HG02623 (cell line): ENCODE results near the gene UBE2L3.
"Not testable (repeated sequence)": the region's sequence is repeated elsewhere in the genome, so short reads cannot be mapped to it uniquely, and the experiment has no call there.

Source experiments
- ATAC-seq: cut with Tn5 transposase; IDR thresholded peaks from one replicate; pipeline ENCODE4 v1.9.1; 2021; ENCODE audit warnings: moderate library complexity; ENCODE audit not compliant: unreplicated experiment

Gene UBE2L3

DNA sequence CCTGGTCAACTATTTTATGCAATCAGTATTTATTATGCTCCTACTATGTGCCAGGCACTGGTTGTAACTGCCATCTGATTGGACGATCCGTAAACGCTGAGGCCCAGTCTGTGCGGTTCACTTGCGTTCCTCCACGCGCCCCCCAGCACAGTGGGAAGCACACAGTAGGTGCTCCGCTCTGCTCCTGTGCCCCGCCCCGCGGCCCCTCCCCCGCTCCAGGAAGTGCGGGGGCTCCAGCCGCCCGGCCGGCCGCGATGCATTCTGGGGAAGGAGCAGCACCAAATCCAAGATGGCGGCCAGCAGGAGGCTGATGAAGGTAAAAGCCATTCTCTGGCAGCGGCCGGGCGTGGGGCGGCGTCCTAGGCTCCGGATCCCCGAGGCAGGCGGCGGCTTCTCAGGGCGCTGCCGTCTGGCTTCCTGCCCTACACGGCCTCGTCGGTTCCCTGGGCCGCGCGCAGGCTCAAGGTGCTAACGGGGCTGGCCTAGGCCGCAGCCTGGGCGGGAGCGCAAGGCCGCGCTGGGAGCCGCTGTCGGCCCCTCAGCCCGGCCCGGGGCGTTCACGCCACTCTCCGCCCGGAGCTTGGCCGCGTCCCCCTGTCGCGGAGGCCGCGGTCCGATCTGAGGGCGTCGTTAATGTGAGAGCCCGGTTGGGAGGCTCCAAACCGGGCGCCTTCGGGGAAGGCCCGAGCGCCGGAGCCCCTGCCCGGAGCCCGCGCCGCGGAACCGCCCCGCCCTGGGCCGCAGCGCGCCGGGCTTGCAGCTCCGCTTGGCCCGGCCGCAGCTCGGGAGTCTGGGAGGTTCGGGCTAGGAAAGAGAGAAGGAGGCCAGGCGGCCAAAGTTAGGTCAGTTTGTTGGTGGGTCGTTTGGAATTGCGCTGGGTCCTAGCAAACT is at the start of gene UBE2L3:
UBE2L3 (plus strand) TSS at position 259 of the 891 bp plus-strand sequence; CDS start at position 290, 31 bp downstream.
- no peak for ATAC-seq

DNA sequence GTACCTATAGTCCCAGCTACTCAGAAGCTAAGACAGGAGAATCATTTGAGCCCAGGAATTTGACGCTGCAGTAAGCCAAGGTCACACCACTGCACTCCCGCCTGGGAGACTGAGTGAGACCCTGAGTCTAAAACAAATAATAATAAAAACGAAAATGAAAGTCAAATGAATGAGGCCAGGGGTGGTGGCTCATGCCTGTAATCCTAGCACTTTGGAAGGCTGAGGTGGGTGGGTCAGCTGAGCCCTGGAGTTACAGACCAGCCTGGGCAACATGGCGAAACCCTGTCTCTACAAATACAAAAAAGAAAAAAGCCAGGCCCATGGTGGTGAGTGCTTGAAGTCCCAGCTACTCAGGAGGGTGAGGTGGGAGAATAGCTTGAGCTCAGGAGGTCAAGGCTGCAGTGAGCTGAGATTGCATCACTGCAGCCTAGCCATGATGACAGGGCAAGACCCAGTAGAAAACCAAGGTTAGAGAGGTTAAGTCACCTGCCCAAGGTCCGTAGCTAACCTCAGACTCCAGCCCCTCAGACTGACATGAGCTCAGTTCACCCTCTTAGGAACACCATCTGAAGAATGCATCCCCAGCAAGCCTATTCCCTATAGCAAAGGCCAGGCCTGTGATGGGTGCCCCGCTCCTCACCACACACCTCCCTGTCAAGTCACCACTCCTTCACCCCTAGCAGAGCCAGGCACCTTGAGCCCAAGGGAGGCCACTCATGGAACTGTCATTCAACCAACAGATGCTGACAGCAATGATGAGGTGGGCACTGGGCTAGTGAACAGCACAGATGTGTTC is 40.6 kb upstream of the UBE2L3 start:
- not testable (repeated sequence) for ATAC-seq

DNA sequence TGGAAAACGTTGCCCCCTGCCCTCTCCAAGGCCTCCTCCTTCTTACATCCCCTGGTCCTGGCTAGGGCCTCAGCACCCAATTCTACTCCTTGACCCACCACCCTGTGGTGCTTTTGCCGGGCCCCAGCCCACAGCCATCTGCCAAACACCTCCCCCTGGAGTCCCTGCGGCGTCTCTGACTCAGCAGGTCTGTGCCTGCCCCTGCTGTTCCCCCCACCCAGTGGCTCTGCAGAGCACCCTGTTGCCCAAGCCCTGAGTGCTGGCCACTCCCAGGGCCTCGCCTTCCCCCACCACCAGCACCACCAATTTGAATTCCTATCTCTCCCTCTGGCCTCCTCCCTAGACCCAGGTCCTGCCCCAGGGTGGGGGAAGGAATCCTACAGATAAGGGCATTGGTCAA is 36.0 kb upstream of the UBE2L3 start:
- not testable (repeated sequence) for ATAC-seq

DNA sequence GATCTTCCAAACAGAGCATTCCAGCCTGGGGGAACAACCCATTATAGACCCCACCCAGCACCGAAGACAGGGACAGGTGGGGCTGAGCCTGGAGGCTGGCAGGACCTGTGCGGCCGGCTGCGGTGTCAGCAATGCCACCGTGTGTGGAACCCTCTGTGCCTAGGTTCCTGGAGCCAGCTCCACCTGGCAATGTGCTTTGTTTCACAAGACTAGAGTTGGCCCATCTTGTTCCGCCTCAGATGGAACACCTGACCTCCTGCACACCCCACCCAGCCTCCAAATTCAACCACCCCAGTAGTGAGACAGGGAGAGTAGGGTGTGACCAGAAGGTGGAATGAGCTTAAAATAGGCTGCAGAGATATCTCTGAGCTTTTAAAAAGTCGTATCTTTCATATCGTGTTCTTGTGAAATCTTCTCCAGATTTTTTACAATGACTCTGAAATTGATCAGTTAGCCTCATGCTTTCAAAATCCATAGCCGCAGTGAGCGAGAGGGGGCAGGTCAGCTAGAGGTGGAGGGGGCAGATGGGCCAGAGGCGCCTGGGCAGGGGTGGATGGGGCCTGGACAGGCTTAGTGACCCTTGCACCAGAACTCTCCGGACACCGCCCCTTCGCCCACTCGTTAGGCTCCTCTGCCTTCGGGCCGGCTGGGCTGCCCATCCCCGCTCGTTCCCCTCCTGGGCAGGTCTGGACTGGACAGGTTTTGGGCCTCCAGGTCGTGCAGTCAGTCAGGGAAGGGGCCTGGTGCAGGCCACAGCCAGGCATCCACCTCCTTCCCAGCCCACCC is 34.5 kb upstream of the UBE2L3 start:
- ATAC-seq, result not testable (repeated sequence)

DNA sequence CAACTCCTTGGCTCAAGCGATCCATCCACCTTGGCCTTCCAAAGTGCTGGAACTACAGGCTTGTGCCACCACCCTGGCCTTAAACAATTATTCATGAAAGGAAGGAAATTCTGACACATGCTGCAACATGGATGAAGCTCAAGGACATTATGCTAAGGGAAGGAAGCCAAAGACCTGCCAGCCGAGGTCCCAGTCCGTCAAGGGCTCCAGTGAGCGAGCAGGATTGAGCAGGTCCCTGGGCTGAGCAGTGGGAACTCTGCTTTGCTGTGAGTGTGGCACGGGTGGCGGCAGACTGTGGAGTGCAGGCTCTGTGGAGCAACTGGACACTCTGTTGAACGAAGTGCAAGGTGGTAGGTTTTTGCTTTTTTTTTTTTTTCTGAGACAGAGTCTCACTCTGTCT is 27.7 kb upstream of the UBE2L3 start:
- not testable (repeated sequence) for ATAC-seq

DNA sequence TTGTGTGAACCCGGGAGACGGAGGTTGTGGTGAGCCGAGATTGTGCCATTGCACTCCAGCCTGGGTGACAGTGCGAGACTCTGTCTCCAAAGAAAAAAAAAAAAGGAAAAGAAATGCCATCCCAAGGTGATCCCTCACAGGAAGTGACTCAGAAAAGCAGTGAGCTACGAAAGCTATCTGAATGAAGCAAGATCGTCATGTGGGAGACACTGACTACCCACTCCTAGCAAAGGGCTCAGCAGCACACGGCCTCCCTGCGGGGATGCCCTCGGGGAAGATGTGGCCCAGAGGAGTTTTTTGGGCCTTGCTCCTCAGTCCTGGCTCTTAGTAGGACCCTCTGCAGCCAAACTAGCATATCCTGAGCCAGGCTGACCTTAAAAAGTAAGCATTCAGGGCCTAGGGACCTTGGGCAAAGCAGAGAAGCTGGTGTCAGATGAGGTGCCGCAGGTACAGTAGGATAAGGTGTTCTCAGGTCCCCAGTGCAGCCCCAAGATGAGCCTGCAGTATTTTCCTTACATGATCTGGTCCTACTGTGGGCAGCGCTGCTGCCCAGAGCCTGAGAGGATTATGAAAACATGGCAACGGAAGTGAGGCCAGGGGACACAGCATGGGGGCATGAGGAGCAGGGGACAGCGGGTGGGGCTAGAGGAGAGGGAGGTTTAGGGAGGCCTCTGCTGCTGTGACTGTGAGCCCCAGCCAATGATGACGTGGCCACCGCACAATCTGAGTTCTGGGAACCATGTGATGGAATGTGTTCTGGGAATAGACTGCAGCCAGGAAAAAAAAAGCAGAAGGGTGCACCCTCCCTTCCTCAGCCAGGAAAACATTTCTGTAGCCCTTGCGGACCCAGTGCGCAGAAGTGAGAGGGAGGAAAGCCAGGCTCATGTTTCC is 22.8 kb upstream of the UBE2L3 start:
- not testable (repeated sequence) for ATAC-seq

DNA sequence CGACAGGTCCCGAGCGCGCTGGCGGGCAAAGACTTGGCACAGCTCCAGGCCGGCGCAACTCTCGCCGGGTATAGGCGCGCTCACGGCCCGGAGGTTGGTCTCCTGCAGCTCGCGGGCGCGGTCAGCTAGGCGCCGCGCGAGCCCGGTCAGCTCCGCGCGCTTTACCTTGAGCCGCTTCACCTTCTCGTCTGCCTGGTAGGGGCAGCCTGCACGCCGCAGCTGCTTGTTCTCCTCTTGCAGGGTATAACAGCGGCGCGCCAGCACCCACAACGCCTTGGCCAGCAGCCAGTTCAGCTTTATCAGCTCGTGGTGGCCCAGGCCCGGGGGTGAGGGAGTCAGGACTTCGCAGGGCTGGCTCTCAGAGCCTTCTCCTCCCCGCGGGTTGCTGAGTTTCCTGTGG is 18.0 kb upstream of the UBE2L3 start:
- not testable (repeated sequence) for ATAC-seq

DNA sequence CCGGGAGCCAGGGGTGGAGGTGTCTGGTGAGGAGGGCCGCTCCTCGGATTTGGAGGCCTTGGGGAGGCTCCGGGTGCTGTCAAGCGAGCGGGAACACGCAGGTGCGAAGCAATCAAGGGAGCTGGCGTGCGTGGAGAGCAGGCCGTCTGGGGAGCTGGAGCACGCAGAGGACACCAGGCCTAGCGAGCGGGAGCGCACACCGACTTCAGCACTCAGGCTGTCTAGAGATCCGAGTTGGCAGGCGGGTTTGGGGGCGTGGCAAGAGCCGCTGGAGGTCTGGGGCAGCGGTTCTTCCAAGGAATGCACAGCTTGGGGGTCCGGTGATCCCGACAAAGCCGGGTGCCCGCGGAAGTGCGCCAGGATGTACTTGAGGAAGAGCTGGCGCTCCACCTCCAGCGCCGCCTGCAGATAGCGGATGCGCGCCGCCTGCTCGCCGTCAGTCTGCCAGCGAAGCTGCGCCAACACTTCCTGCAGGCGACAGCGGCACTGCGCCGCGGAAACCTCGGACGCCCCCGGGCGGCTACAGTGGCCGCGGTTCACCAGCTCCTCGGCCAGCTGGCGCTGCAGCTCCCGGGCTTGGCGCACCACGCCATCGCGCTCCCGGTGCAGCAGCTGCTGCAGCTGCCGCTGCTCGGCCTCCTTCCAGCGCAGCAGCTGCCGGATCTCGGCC is 17.4 kb upstream of the UBE2L3 start:
- ATAC-seq, result not testable (repeated sequence)

DNA sequence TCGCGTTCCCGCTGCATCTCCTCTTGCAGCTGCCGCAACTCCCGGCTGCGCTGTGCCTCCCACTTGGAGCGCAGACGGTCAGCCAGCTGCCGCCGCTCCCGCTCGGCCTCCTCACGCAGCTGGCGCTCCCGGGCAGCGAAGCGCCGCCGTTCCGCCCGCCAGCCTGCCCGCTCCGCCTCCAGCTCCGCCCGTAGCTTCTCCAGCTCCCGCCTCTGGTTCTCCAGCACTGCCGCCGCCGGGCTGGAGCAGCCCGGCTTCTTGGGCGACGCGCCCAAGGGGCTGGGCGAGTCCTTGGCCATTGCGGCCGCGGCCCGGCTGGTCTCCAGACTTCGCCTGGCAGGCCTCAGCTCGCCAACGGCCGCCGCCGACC is 16.9 kb upstream of the UBE2L3 start:
- not testable (repeated sequence) for ATAC-seq

DNA sequence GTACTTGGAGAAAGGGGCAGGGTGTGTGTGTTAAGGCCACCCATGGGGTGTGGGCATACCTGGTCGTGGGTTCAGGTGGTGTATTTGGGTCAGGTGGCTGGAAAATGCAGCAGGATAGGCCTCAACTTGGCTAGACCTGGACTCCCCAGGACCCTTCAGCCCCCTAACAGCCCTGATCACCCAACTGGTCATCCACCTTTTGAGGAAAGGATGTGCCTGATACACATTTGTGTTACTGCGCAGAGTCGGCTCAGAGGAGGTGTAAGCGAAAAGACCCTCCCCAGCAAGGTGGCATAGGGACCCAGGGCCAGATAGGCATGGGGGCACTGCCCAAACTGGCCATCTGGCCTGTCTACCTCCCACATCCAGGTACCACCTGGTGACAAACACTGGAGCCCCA is 16.2 kb upstream of the UBE2L3 start, which contains the start of gene RIMBP3C:
RIMBP3C (minus strand) TSS at position 101 of the 400 bp plus-strand sequence. CDS start 485 bp downstream, outside the sequence.
- not testable (repeated sequence) for ATAC-seq

DNA sequence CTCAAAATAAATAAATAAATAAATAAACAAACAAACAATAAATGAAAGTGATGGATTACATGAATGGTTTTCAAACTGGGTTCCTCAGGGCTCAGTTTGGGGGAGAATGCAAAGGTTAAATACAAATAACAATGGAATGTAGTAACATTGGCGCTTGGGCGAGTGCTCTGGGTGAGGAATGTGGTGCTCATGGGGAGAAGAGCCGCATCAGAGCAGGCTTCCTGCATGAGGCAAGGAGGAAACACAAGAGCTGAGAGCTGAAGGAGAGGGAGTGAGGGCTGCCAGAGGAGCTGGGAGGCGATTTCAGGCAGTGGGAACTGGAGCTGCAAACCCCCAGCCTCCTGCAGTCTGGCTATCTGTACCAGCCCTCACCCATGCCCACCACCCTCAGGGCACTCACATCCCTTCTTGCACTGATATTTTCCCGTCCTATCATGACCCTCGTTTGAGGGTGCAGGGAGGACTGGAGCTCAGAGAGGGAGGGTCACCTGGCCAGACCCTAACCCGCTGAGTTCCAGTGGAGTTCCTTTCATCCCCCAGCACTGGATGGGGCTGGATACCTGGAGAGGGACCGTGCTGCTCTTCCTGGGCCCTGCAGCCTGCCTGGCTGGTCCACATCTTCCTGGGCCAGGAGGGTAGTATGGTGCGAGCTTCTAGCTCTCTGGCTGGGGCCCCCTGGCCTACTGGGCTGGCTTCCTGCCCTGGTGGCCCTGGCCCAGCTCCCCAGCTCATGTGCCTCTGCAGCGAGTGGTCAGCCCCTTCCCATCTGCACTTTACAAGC is 8.0 kb upstream of the UBE2L3 start:
- not testable (repeated sequence) for ATAC-seq

DNA sequence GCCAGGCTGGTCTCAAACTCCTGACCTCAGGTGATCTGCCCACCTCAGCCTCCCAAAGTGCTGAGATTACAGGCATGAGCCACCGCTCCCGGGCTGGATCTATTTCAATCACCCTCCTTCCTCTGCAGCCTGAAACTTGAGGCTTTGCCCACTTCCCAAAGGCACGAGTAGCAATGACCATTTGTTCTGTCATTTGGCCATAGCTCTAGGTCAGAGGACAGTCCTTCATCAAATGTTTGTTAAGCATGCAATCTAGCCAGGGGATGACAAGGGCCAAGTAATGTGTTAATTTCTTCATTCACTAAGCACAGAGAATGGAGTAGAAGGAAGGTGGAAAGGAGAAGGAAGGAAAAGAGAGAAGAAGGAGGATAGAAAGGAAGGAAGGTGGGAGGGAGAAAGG is 6.9 kb upstream of the UBE2L3 start:
- not testable (repeated sequence) for ATAC-seq

DNA sequence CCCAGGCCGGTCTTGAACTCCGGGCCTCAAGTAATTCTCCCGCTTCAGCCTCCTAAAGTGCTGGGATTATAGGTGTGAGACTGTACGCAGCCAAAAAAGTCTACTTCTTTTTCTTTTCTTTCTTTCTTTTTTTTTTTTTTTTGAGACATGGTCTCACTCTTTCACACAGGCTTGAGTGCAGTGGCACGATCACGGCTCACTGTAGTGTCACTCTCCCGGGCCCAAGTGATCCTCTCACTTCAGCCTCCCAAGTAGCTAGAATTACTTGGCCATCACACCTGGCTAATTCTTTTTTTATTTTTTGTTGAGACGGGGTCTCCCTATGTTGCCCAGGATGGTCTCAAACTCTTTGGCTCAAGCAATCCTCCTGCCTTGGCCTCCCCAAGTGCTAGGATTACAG is 3.6 kb upstream of the UBE2L3 start:
- no peak for ATAC-seq

DNA sequence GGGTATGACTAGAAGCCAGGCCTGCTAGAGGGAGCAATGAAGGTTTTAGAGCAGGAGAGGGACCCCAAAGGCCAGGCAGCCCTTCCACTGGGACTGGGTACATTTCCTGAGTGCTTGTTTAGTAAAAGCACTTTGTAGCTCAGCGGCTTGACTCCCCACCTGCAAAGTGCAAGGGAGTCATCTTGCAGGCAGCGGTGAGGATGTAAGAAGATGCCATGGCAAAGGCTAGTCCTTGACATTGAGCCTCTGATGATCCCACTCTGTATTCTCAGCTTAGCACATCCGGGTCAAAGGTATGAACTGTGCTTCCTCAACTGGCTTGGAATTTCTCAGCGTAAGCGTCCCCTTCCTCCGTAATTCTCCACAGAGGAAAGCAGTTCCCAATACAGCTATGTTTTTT is 3.1 kb upstream of the UBE2L3 start:
- ATAC-seq, result no peak

DNA sequence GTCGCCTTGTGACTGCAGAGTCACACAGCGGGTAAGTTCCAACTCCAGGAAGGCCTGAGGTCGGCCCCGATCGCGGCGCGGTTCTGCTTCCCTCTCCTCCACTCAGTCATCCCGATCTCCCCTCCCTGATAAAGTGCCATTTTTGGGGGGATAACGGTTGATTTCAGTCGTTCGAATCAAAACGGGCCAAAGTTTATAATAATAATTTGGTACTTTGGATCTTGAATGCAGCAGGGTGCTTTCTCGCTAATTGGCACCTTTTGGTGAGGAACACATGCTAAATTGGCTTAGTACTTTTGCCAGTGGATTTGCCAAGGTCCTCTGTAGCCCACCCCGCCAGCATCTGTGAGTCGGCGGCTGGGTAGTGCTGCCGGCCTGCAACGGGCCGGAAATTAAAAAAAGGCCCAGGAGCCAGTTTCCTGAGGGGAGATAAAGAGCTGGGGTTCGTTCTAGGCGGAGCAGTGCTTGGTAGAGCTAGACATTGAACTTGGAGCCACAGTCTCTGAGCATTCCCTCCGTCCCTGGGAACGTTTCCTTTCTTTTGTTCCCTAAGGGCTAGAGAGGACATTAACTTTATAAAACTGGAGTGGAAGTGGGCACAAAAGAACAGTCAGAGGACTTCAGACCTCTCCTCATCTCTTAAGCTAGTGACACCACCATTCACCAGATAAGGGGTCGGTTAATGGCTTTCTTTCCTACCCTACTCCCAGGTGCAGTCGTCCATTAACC is 997 bp downstream of the UBE2L3 start:
- ATAC-seq, result no peak

DNA sequence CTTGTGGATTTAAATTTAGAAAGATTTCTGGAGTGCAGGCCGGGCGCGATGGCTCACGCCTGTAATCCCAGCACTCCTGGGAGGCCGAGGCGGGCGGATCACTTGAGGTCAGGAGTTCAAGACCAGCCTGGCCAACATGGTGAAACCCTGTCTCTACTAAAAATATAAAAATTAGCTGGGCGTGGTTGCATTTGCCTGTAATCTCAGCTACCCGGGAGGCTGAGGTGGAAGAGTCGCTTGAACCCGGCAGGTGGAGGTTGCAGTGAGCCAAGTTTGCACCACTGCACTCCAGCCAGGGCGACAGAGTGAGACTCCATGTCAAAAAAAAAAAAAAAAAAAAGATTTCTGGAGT is 1.5 kb downstream of the UBE2L3 start:
- ATAC-seq, result not testable (repeated sequence)

DNA sequence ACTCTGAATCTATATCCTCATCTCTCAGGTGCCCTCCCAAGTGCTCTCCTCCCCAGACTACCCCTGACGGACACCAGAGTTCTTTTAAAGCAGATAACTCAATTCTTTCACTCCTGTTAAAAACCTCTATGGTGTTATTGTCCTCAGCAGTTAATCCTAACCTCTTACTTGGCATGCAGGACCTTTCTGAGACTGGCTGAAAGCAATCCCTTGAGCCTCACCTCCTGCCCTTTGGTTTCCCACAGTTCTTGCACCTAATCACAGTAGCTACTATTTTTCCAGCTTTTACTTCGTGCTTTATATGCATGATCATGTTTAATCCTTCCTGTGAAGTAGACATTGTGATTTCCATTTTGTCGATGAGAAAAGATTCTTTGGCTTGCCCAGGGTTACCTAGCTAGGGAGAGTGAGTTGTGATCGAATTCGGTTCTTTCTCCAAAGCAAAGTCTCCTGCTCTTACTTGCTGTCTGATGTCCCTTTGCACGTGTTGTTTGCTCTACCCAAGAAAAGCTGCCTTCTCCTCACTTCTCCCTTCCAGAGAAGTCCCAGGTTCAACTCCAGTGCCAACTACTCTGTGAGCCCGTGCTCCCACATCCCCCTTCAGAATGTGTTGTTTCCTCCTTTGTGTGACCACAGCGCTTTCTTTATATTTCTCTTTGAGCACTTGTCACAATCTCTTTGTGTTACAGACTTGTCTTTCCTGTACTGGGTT is 2.1 kb downstream of the UBE2L3 start:
- no peak for ATAC-seq
